ENCODE results near the gene CFAP74.

Gene CFAP74

DNA sequence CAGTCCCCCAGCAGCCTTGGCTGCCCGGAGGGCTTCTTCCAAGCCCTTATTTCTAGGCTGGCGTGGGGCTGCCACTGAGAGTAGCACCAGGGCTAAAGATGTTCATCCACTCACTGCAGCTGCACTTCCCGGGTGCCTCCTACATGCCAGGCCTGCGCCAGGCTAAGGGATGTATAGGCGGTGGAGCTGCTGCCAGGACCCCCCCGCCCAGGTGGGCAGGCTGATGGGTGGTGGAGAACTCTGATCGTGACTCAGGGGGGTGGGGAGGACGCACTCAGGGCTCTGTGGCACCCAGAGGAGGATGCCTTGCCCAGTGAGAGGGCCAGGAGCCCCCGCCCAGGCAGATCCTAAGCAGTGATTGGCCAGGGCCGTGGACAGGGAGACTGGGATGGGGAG, 34.1 kb downstream of the CFAP74 start:
- no peak for DNase-seq

- DNase-seq = no peak
Measured at GRCh38 chr1:1968767-1969504, 34.6 kb downstream of the CFAP74 start.

DNA sequence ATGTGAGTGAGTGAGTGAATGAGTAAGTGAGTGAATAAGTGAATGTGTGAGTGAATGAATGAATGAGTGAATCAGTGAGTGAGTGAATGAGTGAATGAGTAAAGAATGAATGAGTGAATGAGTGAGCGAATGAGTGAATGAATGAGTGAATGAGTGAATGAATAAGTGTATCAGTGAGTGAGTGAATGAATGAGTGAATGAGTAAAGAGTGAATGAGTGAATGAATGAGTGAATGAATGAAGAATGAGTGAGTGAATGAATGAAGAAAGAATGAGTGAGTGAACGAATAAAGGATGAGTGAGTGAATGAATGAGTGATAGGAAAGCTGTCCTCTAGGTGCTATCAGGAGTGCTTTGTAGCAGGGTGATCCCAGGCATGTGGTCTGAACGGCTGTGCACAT, 35.7 kb downstream of the CFAP74 start:
- DNase-seq = no peak

DNA sequence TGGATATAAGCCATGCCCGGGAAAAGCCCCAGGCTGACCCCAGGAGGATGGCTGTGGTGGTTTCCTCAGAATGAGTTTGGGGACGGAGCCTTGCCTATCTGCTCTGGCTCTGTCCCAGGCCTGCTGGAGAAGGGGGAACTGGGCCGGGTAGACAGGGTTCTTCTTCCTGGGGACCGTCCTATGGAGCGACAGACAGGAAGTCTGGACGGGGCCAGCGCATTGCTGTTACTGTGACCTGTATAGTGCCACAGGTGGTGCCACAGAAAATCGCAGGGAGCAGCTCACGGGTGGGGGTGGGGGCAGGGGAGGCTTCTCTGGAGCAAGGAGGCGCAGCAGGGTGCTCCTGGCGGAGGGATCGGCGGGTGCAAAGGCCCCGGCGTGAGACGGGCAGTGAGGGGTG, 36.4 kb downstream of the CFAP74 start:
- DNase-seq = no peak

- DNase-seq = no peak
Measured at GRCh38 chr1:1966071-1966740, 37.4 kb downstream of the CFAP74 start.

DNA sequence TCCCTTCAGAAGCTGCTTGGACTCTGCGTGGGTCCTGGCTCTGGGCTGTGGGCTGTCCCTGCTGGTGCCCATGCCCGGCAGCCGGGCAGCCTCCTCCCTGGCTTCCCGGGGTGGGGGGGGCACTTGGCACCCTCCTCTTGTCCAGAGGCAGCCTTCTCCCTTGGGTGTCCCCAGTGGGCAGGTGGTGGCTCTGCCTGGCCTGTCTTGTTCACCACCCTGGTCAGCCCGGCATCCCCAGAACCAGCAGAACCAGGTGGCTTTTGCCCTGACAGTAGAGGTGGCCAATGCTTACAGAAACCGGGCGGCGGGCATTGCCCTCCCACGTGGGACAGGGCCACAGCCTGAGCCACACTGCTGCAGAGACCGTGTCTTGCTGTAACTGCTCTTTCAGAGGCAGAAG, 38.0 kb downstream of the CFAP74 start:
- no peak for DNase-seq

- DNase-seq = no peak
Measured at GRCh38 chr1:1964811-1965210, 38.8 kb downstream of the CFAP74 start.

DNA sequence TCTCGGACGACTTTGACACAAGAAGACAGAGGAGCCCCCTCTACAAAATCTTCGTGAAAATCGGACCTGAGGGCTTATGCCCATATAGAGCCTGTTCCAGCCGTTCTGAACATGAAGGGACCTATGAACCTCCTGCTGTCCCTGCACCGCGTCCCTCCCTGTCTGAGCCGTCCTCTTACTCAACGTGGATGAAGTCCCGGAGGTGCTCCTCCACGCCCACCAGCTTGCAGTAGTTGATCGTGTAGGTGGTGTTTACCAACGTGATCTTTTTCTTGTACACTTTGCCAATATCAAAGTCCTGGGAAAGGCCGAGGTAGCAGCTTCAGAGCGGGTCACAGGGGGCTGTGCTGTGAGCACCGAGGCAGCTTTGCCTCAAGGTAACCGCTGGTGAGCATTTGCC, 40.0 kb downstream of the CFAP74 start:
- no peak for DNase-seq

DNA sequence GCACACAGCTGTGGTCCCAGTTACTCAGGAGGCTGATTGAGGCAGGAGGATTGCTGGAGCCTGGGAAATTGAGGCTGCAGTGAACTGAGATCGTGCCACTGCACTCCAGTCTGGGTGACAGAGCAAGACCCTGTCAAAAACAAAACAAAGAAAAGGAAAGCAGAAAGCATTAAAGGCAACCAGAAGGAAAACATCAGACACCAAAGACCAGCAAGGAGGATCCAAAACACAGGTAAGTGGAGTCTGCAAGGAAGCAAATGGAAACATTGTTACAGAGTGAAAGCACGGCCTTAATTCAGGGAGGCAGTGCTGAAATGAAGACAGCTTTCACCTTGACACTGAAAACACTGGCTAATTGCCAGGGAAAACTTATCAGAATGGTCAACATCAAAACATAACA, 40.8 kb downstream of the CFAP74 start:
- DNase-seq = no peak

DNA sequence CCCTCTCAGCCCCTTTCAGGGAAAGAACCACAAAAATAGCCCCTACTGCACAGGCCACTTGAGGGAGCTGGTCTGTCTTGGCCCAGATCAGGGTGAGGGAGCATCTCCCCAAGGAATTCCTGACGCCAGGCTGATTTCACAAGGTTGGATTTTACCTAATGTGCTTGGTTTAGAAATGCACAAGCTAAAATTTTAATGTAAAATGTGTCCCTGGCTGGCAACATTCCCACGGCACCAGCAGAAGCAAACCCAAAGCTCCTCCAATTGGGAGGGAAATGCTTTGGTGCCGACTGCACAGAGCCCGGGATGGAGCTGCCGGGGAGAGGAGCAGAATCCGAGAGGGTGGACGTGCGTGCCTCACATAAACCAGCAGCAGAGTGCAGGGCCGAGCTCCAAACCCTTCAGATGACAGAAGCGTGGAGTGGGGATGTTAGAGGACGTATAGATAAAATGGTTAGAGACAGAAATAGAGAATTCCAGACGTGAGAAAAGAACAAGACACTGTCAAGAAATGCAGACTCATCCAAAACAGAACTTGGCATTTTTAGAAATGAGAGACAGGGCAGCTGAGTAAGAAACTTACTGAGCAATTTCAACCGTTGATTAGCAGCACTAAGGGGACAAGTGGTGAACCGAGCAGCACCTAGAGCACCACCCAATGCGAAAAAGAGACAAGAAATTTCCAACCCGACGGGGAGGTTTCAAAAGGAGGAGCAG, 42.9 kb downstream of the CFAP74 start:
- no peak for DNase-seq

DNA sequence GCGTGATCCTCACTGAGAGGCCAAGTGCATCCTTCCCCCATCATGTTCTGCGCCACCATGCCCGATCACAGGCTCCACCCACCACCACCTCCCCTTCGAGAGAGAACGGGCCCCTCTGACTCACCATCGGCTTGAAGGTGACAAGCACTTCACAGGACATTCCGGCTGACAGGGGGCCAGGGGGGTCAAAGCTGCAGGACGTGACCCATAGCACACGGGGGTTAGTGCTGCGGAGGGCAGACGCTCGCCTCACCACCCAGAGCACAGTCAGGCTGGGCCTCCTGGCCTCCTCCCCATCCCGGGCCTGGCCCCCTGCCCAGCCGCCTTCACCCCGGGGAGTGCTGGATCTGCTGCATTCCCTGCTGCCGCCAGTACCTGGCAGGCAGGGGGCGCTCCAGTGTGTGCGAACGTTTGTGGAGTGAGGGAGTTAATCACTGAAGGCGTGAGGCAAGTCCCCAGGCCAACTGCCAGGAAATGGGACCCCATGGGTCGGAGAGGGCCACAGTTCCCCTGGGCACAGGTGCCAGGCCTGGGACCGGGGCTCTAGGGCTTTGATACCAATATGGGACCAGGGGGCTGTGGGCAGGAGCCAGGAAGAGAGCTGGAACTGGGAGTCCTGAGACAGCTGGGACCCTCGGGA, 43.6 kb downstream of the CFAP74 start:
- DNase-seq = peak; percentile 52 to 54

- no peak for DNase-seq
Measured at GRCh38 chr1:1959459-1959839, 44.1 kb downstream of the CFAP74 start.

DNA sequence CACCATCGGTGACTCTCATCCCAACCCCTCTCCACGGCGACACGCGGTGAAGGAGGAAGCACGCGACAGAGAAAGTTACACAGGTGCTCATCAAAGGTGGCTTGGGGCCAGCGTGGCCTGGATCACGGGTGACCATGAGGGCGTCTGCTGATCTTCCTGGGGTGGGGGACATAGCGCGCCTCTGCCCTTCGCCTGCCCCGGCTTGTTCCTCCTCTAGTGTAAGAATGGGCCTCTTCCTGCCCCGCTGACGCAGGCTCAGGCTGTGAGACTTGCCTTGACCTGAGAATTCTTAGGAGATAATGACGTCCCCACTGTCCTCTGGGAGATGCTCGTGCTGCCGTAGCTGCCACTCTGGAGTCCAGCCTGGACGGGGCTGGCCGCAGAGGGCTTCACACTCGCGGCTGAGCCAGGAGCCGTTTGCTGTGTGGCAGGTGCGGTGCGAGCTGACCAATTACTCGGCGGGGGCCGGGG, 45.5 kb downstream of the CFAP74 start:
- no peak for DNase-seq

- no peak for DNase-seq
Measured at GRCh38 chr1:1957533-1957961, 46.0 kb downstream of the CFAP74 start.

- no peak for DNase-seq
Measured at GRCh38 chr1:1956586-1957532, 46.7 kb downstream of the CFAP74 start.

DNA sequence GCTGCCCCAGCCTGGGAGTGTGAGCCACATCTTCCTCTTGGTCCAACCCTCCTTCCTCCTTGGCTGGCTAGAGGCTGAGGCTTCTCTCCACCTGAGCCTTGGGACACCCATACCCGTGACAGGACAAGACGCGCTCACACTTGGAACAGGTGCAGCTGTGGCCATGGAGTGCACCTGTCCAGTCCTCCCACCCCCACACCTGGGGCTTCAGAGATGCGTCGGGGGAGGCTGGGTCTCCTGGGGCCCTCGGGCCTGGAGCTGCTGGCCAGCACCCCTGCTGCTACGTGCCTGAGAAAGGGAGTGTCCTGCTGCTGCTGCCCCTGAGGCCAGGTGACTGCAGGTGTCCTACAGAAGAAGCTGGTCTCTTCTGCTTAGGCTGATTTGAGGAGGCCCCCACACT, 47.5 kb downstream of the CFAP74 start:
- no peak for DNase-seq

DNA sequence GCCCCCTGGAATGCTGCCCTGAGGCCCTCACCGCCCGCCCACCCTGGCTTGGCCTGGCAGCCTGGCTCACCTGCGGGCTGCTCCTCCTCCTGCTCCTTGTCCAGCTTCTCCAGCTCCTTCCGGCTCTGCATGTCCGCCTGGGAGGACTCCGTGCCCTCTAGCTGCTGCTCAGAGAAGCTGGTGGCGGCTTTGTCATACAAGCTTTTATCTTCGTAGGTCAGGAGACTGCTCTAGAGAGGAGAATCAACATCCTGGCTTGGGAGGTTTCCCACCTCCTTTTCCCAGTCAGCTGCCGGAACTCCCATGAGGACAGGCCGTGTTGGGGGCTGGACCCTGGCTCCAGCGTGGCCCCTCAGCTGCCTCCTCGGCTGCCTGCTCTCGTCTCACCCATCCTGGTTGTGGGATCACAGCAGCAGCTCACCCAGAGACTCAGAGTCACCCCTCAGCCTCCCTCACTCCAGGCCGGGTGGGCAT, 47.9 kb downstream of the CFAP74 start:
- DNase-seq = no peak

DNA sequence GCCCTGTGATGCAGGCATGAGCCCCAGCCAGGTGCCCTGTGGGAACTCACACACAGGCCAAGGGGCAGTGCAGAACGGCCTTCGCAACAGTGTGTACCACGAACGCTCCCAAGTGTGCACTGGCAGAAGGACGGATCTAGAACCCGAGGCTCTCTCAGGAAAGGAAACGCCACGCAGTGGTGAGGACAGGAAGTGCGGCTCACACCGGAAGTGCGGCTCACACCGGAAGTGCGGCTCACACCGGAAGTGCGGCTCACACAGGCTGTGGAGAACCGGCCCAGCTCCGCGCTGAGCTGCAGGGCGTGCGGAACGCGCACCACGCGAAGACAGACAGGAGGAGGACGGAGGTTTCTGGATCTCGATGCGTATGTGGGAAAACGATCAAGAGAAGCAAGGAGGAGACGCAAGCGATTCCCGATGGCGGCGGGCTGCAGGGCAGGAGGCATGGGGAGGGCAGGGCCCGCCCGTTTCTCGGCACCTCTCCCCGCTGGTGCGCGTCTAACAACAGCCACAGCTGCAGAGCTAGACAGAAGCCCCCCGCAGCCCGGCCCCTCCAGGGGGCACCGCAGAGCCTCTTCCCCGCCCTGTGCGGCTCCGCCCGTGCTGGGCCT, 48.6 kb downstream of the CFAP74 start:
- DNase-seq = no peak

DNA sequence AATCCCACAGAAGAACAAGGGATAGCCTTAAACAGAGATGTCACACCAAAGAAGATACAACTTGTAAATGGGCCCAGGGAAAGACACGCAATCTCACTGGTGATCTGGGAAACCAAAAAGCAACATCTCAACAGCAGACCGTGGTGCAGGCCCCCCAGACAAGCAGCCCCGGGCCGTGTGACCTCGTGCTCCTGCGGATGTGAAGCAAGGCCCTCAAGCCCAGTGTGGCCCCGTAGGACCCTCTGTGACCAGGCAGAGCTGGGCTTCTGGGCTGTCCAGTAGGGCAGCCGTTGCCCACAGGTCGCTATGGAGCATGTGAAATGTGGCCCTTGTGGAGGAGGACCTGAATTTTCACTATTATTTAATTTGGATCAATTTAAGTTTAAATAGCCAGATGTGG, 49.6 kb downstream of the CFAP74 start:
- DNase-seq = no peak

GRCh38 chr1:1950940-1951339, 52.6 kb downstream of the CFAP74 start:
- DNase-seq = no peak

GRCh38 chr1:1948783-1949182, 54.8 kb downstream of the CFAP74 start:
- no peak for DNase-seq

- DNase-seq = no peak
Measured at GRCh38 chr1:1947493-1947892, 56.1 kb downstream of the CFAP74 start.
